GM08714 (cell line): ENCODE data around the gene KLF8.

Source experiments
- H3K4me3 ChIP-seq: fragments of 200-500 bp; sonication (Bioruptor generic); 2 replicates; pipeline ENCODE4 v1.5.1; 2014; ENCODE audit warnings: mild to moderate bottlenecking, low read length, inconsistent platforms
- ZNF274 ChIP-seq: IDR thresholded peaks from 2 replicates; pipeline ENCODE4 v1.6.1; 2012; ENCODE audit warnings: mild to moderate bottlenecking, low read depth, low read length

KLF8 gene

GRCh38 chrX:56268888-56269287, 36.7 kb downstream of the KLF8 start:
- no peak for TF ChIP-seq ZNF274
- no peak overlapping the region for H3K4me3 ChIP-seq

DNA sequence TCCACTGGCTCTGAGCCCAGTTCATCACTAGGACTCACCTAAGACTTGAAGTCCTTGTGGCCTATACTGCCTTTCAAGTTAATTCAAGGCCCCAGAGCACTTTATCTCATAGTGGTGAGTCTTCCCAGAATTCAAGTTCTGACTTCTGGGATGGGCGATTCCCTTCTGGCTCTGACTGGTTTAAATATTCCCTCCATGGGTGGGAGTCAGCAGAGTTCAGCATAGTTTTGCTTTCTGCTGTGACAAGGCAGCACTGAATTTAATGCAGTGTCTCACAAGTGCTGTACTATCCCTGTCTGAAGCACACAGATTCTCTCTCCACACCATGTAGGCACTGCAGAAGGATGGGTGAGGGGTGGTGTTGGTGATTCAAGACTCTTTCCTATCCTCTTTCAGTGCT, 46.5 kb downstream of the KLF8 start:
- H3K4me3 ChIP-seq, result no peak overlapping the region
- no peak for TF ChIP-seq ZNF274

DNA sequence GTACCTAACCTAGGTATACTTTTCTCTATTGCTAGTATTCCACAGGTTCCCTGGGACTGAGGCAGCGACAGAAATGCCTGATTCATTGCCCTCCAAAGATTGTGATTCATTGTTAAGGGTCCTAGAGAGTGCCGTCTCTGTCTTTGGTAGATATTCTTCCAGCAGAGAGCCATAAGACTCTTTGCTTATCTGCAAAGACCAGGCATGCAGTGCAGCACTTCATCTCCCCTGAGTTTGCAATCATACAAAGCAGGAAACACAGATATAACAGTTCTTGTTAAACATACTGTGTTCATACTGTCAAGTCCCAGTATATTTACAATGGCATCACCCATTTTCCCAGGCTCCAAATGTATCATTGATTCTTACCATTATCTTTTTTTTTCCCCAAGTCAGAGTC, 47.7 kb downstream of the KLF8 start:
- H3K4me3 ChIP-seq, result no peak overlapping the region
- no peak for TF ChIP-seq ZNF274

DNA sequence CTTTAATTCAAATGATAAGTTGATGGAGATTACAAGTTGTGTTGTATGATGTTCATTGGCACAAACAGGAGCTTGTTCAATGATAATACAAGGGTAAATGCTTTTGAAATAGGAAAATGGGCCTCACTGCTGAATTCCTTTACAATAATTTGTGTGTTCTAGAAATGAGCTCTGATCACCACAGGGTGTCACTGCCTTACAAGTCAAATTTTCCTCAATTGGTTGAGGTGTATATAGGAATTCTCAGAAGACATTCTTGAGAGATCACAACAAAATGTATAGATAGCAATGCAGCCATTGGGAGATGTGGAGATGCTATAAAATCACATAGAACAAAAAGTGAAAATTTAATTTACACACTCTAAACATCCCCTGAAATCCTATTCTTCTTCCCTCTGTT, 49.6 kb downstream of the KLF8 start:
- H3K4me3 ChIP-seq, result no peak overlapping the region
- TF ChIP-seq ZNF274, result no peak

DNA sequence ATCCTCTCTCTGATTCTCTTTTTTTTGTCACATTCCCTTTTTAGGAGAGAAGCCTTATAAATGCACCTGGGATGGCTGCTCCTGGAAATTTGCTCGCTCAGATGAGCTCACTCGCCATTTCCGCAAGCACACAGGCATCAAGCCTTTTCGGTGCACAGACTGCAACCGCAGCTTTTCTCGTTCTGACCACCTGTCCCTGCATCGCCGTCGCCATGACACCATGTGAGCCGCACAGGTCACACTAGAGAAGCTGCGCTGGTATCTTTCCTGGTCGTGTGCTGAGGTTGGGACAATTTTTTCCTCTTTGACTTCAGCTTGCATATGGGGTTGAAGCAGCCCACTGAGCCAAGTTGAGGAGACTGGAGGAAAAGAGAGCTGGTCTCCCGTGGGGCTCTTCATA, 52.1 kb downstream of the KLF8 start:
- no peak for TF ChIP-seq ZNF274
- no peak overlapping the region for H3K4me3 ChIP-seq

DNA sequence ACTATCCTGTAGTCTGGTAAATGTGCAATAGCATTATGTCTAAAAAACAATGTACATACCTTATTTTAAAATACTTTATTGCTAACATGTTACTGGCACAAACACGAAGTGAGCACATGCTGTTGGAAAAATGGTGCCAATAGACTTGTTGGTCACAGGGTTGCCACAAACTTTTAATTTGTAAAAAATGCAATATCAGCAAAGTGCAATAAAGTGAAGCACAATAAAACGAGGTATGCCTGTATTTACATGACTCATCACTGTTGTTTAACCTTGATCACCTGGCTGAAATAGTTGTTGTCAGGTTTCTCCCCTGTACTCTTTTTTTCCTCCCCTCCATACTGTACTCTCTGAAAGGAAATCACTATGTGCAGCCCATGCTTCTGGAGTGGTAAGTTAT, 56.5 kb downstream of the KLF8 start:
- H3K4me3 ChIP-seq, result no peak overlapping the region
- no peak for TF ChIP-seq ZNF274

DNA sequence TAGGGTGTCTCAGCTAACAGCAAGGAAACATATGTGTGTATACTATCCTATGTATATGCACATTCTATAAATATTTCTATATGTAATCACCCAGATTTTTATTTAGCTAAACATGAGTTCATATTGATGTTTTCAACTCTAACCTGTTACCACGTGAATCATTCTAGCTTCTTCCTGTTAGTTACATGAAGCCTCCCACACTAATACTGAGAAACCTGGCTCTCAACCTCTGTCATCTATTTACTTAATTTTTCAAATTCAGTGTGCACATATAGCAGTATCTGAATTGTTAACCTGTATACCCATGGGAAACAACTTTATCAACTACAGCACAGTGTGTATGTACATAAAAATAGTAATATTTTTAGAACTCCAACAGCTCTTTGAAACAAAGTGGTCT, 57.3 kb downstream of the KLF8 start:
- no peak overlapping the region for H3K4me3 ChIP-seq
- no peak for TF ChIP-seq ZNF274

GRCh38 chrX:56308726-56309125, 76.6 kb downstream of the KLF8 start:
- no peak for TF ChIP-seq ZNF274
- no peak overlapping the region for H3K4me3 ChIP-seq

DNA sequence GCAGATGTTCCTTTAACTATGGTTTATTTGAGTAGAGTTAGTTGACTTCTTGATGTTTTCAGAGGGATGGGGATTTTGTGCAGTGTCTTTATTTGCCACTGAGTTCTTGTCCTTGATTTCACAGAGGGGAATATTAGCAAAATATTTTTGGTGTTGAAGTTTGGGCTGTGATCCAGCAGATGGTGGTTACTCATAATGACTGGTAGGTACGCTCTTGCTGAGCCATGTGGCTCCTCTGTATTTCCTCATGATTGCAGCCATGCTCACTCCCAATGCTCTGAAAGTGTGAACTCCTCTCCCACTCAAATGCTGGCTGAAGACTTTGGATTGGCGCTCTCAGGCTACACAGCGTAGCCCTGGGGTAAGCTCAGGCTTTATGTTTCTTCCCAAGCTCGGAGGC, 77.7 kb downstream of the KLF8 start:
- no peak for TF ChIP-seq ZNF274
- no peak overlapping the region for H3K4me3 ChIP-seq

DNA sequence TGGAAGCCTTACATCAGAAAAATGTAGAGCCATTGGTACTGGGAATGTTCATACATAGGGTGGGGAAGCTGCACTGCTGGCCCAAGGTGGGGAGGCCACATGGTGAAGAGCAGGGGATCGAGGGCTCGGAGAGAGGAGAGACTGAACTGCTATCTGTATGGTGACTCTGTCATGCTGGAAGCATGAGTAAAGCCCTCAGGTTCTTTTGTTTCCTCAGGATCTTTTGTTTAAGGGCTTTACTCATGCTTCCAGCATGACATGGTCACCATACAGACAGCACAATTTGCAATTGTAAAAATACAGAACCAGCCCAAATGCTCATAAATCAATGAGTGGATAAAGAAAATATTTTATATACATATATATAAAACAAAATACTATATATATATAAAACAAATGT, 78.4 kb downstream of the KLF8 start:
- TF ChIP-seq ZNF274, result no peak
- H3K4me3 ChIP-seq, result no peak overlapping the region

- no peak overlapping the region for H3K4me3 ChIP-seq
- TF ChIP-seq ZNF274, result no peak
Observed at GRCh38 chrX:56313308-56313707, 81.2 kb downstream of the KLF8 start.

GRCh38 chrX:56314334-56314733, 82.2 kb downstream of the KLF8 start:
- no peak overlapping the region for H3K4me3 ChIP-seq
- no peak for TF ChIP-seq ZNF274

GRCh38 chrX:56318076-56318475, 85.9 kb downstream of the KLF8 start:
- TF ChIP-seq ZNF274, result no peak
- H3K4me3 ChIP-seq, result no peak overlapping the region

DNA sequence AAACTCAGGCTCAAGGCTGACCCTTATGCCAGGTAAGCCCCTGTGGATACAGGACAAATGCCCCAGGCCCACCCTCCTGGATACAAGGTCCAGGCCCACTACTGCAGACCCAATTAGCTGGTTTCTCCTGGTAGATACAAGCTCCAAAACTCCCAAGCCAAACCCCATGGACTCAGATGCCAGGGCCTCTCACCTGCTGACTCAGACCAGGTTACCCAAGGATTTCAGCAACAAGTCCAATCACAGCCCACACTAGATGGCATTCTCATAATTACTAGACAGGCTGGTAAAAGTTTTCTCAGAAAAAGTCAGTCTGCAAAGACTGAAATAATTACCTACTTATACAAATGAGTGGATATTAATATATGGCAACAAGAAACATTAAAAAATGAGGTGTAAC, 87.0 kb downstream of the KLF8 start:
- no peak overlapping the region for H3K4me3 ChIP-seq

More for the DNA sequence above, 87.0 kb downstream of the KLF8 start:
- TF ChIP-seq ZNF274, result no peak
